GM11168 (cell line): ENCODE data around the gene AHRR.
"Not testable (repeated sequence)": the region's sequence is repeated elsewhere in the genome, so short reads cannot be mapped to it uniquely, and the experiment has no call there.

Experiments used
- in situ Hi-C: fragments of 300-500 bp; cut with MboI; formaldehyde crosslinking; loops from one replicate; pipeline ENCODE4 v1.12.0; 2022; ENCODE audit warnings: low sequenced_read_pairs; ENCODE audit not compliant: unreplicated experiment

The AHRR gene

DNA sequence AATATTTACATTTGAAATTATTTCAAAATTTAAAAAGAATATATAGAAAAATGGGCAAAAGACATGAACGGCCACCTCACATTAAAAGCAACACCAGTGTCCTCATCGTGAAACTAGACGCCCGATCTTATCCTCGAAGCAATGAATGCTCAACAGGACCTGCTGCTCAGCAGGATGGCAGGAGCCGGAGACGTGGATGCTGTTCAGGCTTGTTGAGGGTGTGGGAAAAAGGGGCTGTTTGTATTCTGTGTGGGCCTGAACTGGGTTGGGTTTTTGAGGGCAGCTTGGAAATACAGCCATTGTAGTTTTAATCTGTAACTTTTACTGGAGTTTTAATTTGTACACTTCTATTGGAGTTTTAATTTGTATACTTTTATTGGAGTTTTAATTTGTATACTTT is 141.8 kb downstream of the AHRR start:
- in situ Hi-C loops, result no loop called here

DNA sequence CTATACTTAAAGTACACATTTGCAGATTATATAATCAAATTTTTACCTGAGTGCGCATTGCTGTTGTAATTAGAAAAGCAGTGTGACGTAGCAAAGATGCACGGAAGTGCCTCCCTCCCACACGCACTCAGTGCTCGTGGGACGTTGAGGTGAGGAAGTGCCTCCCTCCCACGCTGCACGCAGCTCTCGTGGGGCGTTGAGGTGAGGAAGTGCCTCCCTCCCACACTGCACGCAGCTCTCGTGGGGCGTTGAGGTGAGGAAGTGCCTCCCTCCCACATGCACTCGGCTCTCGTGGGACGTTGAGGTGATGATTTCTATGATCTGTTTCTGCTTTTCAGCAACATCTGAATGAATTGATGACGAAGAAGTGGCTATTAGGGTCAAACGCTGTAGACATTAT is 142.4 kb downstream of the AHRR start:
- in situ Hi-C loops, result no loop called here

DNA sequence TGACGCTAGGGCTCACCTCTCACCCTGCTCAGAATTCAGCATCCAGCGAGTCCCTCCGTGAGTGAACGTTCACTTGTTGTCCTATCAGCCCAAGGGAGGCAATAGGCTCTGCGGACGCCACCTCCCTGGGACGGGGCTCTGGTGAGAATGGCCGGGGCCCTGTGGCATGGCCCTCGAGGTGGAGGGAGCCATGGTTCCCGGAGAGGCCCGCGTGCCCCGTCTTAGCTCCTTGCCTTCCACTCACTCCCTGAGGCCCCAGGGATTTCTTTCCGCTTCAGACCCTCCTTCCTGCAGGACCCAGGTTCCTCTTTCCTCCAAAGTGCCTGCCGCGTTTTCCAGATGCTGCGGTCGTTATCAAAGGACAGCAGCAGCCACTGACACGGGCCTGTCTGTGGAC is 142.9 kb downstream of the AHRR start:
- in situ Hi-C loops, result no loop called here

- in situ Hi-C loops, result no loop called here
Measured at GRCh38 chr5:464843-465590, 143.5 kb downstream of the AHRR start.

DNA sequence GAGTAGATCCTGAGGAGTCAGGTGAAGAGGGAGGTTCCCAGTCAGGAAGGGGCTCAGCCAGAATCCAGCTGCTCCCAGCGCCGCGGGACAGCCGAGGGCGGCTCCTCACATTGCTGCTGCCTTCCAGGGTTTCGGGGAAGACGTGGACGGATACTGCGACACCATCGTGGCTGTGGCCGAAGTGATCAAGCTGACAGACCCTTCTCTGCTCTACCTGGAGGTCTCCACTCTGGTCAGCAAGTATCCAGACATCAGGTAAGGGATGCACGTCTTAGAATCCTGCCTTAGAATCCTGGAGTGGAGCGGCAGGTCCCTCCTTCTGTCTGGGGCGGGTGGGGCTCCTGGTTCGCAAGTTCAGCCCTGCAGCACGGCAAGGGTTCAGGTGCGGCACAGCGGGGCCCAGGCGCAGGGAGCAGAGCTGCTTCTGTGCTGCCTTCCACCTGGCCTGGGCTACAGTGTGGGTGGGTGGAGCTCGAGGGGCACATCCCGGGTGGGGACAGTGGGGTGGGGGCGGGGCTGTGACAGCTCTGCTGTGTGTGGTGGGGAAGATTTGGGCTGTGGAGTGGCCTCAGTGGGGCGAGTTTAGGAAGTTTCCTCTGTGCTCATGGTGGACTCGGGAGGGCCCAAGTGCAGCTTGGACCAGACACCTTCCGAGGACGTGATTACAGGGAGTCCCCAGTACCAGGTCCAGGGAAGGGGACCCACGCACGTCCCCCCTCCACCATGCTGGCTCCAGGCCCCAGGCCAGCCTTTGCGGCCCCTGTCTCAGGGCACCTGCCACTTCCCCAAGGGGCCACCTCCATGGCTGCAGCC is 144.3 kb downstream of the AHRR start:
- in situ Hi-C loops, result no loop called here

DNA sequence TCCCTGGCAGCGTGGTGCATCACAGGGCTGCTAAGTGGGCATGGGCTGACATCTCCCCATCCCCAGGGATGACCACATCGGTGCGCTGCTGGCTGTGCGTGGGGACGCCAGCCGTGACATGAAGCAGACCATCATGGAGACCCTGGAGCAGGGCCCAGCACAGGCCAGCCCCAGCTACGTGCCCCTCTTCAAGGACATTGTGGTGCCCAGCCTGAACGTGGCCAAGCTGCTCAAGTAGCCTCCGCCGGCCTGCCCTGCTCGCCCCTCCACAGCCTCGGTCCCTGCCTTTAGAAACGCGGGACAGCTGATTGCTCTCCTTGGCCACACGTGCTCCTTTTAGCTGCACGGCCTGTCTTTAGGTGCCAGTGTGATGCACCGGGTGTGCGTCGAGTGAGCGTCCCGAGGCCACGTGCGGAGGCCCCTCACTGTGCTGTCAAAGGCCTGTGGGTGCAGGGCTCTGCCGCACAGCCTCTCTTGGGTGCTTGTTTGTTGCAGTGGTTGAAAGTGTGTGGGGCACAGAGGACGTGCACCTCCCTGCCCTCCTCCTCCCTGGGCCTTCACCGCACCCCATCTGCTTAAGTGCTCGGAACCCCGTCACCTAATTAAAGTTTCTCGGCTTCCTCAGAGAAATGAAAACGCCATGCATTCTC is 145.3 kb downstream of the AHRR start:
- in situ Hi-C loops, result no loop called here

GRCh38 chr5:468401-468800 is 146.9 kb downstream of the AHRR start:
- in situ Hi-C loops, result no loop called here

- in situ Hi-C loops, result no loop called here
Measured at GRCh38 chr5:469752-470483, 148.4 kb downstream of the AHRR start.

DNA sequence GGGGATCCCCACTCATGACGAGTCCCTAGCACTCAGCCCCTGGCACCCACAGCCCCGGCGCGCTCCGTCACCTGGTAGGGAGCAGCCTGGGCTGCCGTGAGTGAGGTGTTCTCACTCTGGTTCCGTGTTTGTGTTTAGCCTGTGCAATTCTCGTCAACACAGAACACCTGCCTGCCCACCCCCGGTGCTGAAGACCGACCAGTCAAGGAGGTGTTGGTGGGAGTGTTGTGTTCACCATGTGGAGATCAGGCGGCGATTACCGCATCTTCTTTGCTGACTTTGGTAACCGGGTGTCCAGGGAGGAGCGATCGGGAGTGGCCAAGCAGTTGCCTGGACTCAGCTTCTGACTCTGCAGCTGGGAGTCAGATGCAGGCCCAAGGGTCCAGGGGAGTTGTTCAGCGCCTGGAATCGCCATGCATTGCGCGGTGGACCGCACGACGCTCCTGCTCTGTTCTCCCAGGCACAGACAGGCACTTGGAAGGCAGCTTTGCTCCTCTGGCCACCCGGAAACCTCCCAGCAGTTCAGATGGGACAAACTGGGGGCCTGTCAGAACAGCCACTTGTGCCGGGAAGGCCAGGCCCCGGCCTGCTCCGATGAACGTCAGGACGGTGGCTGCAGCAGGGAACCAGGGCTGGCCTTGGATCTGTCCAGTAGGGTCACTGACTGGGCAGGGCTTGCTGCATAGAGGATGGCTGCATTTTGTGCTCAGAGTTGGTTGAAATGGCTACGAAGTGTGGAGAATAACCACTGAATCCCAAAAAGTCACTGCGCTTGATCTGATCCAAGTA is 149.6 kb downstream of the AHRR start:
- in situ Hi-C loops, result no loop called here

- in situ Hi-C loops, result no loop called here
Measured at GRCh38 chr5:471750-472058, 150.2 kb downstream of the AHRR start.

DNA sequence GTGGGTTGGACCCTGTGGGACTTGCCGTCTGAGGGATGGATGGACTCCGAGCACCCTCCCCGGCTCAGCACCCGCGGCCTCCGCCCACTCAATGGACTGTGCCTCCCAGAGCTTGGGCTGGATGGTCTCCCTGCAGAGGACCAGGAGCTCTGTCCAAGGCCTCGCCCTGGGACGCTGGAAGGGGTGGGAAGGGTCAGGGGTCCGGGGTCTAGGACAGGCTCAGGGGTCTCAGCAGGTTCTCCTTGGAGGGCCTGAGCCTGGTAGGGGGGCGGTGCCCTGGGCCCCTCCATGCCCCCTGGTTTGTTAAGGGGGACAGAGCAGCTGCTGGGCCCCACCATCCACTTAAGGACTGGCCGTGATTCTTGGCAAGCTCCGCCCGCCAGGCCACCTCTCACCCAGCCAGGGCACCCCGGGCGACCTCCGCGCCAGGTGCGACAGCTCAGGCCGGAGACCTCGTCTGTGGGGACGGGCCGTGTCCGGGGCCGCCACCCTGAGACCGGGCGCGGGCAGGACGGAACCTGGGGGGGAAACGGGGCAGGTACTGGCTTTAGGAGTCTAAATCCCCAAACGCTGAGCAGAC is 150.7 kb downstream of the AHRR start:
- in situ Hi-C loops, result no loop called here

DNA sequence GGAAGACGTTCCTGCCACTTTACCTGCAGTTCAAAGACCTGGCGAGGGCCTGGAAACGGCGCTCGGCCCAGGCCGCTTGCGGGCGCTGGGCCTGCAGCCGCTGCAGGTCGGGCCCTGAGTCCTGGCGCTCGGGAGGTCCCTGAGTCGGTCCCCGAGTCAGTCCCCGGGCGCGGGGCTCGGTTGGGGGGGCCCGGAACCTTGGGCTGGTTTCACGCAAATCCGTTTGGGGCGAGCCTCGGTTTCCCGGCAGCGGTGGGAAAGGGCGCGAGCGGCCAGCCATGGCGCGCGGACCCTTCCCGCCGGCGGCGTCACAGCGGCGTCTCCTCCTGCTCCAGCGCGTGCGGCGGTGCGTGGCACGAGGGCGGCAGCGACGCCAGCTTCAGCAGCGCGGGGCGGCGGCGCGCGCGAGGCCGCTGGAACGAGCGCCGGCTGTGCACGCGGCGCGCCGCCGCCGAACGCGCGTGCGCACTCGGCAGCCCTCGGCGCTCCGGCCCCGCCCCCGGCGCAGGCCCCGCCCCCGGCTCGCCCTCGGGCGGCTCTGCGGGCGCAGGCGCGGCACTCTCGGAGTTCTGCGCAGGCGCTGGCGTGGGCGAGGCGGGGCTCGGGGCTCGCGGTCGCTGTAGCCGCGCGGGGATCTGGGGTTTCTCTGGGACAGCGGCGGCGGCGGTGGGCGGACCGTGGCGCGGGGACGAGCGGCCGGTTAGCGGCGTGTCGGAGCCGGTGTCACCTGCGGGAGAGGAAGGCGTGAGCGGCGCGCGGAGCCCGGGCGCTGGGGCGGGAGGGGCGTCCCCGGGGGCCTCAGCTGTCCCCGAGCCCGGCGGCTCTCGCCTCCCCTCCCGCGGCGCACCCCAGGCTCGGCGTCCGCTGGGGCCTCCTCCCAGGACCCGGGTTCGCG is 151.4 kb downstream of the AHRR start:
- in situ Hi-C loops, result no loop called here

DNA sequence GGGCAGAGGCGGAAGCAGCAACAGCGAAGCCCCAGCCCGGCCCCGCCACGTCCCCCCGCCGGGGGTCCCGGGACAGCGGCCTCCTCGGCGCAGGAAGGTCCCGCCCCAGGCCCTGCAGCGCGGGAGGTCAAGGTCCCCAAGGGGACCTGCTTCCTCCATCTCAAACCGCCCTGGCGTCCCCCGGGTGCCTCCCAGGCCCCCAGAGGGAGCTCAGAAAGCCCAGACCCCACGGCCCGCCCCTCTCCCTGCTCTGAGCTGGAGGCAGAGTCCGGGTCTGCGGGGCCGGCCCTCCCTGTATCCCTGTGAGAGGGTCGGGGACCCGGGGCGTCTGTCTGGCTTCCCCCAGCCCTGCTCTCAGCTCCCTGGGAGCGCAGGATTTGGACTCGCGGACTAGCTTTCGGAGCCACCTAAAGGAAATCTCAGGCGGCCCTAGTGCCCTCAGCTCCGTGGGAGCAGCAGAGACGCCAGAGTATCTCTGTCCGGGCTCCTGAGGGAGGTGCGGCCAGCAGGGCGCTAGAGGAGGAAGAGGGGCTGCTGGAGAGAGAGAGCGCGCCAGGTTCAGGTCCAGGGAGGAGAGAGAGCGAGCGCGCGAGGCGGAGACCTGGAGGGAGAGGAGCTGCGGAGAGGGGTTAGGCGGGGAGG is 152.2 kb downstream of the AHRR start:
- in situ Hi-C loops, result no loop called here

DNA sequence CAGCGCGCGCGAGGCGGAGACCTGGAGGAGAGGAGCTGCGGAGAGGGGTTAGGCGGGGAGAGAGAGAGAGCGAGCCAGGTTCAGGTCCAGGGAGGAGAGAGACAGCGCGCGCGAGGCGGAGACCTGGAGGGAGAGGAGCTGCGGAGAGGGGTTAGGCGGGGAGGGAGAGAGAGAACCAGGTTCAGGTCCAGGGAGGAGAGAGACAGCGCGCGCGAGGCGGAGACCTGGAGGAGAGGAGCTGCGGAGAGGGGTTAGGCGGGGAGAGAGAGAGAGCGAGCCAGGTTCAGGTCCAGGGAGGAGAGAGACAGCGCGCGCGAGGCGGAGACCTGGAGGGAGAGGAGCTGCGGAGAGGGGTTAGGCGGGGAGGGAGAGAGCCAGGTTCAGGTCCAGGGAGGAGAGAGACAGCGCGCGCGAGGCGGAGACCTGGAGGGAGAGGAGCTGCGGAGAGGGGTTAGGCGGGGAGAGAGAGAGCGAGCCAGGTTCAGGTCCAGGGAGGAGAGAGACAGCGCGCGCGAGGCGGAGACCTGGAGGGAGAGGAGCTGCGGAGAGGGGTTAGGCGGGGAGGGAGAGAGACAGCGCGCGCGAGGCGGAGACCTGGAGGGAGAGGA is 152.8 kb downstream of the AHRR start:
- in situ Hi-C loops, result not testable (repeated sequence)

DNA sequence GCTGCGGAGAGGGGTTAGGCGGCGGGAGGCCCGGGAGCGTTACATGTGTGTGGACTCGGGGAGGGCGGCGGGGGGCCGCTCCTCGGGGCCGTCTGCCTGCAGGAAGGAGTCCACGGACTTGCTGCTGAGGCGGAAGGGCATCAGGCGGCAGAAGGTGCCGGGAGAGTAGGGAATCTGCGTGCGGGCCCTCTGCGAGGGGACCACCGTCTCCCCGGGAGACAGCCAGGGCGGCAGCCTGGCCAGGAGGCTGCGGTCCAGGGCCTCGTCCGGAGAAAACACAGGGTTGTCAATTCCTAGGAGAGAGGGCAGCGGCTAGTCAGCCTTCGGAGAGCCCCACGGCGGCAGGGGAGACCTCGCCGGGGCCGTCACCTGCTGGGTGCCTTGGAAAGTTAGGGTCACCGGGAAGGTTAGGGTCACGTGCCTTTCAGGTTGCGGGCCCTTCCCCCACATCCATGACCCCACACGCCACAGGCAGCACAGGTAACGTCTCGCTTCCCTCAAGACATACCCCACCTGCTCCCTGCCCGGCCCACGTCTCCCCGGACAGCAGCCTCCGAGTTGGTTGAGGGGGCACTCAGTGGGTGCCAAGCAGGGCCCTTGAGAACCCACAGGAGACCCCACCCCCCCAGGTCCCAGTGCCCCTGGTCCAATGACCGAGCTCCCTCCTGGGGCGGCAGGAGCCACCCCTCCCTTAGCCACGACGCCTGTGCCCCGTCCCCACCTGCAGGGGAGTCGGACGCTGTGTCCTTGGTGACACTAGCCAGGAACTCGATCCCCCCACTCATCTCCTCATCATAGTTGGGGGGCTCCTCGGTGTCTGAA is 153.5 kb downstream of the AHRR start:
- in situ Hi-C loops, result no loop called here

GRCh38 chr5:475704-476101 is 154.2 kb downstream of the AHRR start:
- in situ Hi-C loops, result no loop called here
